WTC11 (cell line): ENCODE data around the gene IGFBP4.

Experiments
- CTCF ChIP-seq: fragments of 200-600 bp; IDR thresholded peaks from 2 replicates; pipeline ENCODE4 v1.8.0; 2022; ENCODE audit warnings: antibody characterized with exemption
- ZNF396 ChIP-seq: fragments of 250-450 bp; sonication (Bioruptor Pico); IDR thresholded peaks from 2 replicates; pipeline ENCODE4 v1.8.0; 2021; ENCODE audit warnings: mild to moderate bottlenecking, moderate library complexity, borderline replicate concordance
- TF ChIP-seq, protein P1 (sequence below): sonication (generic); formaldehyde crosslinking; IDR thresholded peaks from 2 replicates; pipeline ENCODE4 v1.8.0; 2022; ENCODE audit warnings: mild to moderate bottlenecking, missing genetic modification reagents
- TF ChIP-seq, protein P2 (sequence below): sonication (generic); formaldehyde crosslinking; IDR thresholded peaks from 2 replicates; pipeline ENCODE4 v1.8.0; 2023; ENCODE audit warnings: missing genetic modification reagents
- TF ChIP-seq, protein P3 (sequence below): sonication (generic); formaldehyde crosslinking; IDR thresholded peaks from 2 replicates; pipeline ENCODE4 v1.8.1; 2022; ENCODE audit warnings: mild to moderate bottlenecking, missing genetic modification reagents, moderate library complexity, borderline replicate concordance

- no peak for TF ChIP-seq CTCF
- no peak for TF ChIP-seq ZNF396 (CRISPR knock-in tag)
- TF ChIP-seq, protein P1, sequence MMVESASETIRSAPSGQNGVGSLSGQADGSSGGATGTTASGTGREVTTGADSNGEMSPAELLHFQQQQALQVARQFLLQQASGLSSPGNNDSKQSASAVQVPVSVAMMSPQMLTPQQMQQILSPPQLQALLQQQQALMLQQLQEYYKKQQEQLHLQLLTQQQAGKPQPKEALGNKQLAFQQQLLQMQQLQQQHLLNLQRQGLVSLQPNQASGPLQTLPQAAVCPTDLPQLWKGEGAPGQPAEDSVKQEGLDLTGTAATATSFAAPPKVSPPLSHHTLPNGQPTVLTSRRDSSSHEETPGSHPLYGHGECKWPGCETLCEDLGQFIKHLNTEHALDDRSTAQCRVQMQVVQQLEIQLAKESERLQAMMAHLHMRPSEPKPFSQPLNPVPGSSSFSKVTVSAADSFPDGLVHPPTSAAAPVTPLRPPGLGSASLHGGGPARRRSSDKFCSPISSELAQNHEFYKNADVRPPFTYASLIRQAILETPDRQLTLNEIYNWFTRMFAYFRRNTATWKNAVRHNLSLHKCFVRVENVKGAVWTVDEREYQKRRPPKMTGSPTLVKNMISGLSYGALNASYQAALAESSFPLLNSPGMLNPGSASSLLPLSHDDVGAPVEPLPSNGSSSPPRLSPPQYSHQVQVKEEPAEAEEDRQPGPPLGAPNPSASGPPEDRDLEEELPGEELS (CRISPR knock-in tag): no peak
- TF ChIP-seq, protein P2, sequence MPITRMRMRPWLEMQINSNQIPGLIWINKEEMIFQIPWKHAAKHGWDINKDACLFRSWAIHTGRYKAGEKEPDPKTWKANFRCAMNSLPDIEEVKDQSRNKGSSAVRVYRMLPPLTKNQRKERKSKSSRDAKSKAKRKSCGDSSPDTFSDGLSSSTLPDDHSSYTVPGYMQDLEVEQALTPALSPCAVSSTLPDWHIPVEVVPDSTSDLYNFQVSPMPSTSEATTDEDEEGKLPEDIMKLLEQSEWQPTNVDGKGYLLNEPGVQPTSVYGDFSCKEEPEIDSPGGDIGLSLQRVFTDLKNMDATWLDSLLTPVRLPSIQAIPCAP (CRISPR knock-in tag): no peak
- TF ChIP-seq, protein P3, sequence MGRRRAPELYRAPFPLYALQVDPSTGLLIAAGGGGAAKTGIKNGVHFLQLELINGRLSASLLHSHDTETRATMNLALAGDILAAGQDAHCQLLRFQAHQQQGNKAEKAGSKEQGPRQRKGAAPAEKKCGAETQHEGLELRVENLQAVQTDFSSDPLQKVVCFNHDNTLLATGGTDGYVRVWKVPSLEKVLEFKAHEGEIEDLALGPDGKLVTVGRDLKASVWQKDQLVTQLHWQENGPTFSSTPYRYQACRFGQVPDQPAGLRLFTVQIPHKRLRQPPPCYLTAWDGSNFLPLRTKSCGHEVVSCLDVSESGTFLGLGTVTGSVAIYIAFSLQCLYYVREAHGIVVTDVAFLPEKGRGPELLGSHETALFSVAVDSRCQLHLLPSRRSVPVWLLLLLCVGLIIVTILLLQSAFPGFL (CRISPR knock-in tag): no peak
Observed at GRCh38 chr17:40486522-40487370, 43.5 kb downstream of the IGFBP4 start.
